Fibroblast of lung (primary cell): Measurements from ENCODE around the gene RAPGEF3. TPM values are rescaled to one million over a fixed set of nuclear protein-coding genes. Genes with fewer than 3 reads are reported as not detected.

Experiments used
- DNase-seq, 2 donors: peaks; one replicate each; pipeline versions ENCODE4 v3.0.0 to v3.0.0-alpha.2; 2010; ENCODE audit warnings: low read depth in 2 of 2
- H2AFZ ChIP-seq: 2 replicates; pipeline ENCODE4 v1.5.1; 2012; ENCODE audit warnings: low read length, control low read depth, inconsistent platforms
- H3K27ac ChIP-seq: 2 replicates; pipeline ENCODE4 v1.5.1; 2011; ENCODE audit warnings: low read length, control low read depth; ENCODE audit not compliant: insufficient read depth
- H3K27me3 ChIP-seq: 2 replicates; pipeline ENCODE4 v1.5.1; 2011; ENCODE audit warnings: mild to moderate bottlenecking, low read length; ENCODE audit not compliant: control insufficient read depth, insufficient read depth
- H3K36me3 ChIP-seq: 2 replicates; pipeline ENCODE4 v1.5.1; 2011; ENCODE audit warnings: low read length; ENCODE audit not compliant: control insufficient read depth, insufficient read depth
- H3K4me1 ChIP-seq: 2 replicates; pipeline ENCODE4 v1.5.1; 2011; ENCODE audit warnings: low read length; ENCODE audit not compliant: control insufficient read depth, insufficient read depth; ENCODE audit errors: extremely low read depth
- H3K4me2 ChIP-seq: 2 replicates; pipeline ENCODE4 v1.5.1; 2011; ENCODE audit warnings: low read length, control low read depth; ENCODE audit not compliant: insufficient read depth; ENCODE audit errors: extremely low read depth
- H3K4me3 ChIP-seq, 4 experiments: fragments of 200-600 bp in 1 of 4; sonication (generic) in 1 of 4; replicated peaks in 1 of 4; 2 replicates each; pipeline ENCODE4 v1.5.1; 2011 to 2016; ENCODE audit warnings: low read length in 4 of 4, low read depth in 3 of 4, mild to moderate bottlenecking in 3 of 4, control low read depth in 2 of 4, inconsistent platforms in 1 of 4, mixed read lengths in 1 of 4; ENCODE audit not compliant: insufficient read depth in 1 of 4; ENCODE audit errors: control extremely low read depth in 1 of 4
- H3K79me2 ChIP-seq: 2 replicates; pipeline ENCODE4 v1.5.1; 2012; ENCODE audit warnings: mild to moderate bottlenecking, low read length, inconsistent platforms; ENCODE audit not compliant: control insufficient read depth, insufficient read depth
- H3K9ac ChIP-seq: 2 replicates; pipeline ENCODE4 v1.5.1; 2011; ENCODE audit warnings: mild to moderate bottlenecking, low read length, control low read depth; ENCODE audit not compliant: insufficient read depth
- H3K9me3 ChIP-seq: 2 replicates; pipeline ENCODE4 v1.5.1; 2012; ENCODE audit warnings: low read depth, low read length; ENCODE audit not compliant: control insufficient read depth, insufficient read depth
- H4K20me1 ChIP-seq: 2 replicates; pipeline ENCODE4 v1.5.1; 2011; ENCODE audit warnings: low read length; ENCODE audit not compliant: control insufficient read depth, insufficient read depth; ENCODE audit errors: extremely low read depth
- CTCF ChIP-seq, 2 donors: IDR thresholded peaks in 1 of 2; conservative IDR thresholded peaks in 1 of 2; 1 replicate in 1 of 2; 2 replicates in 1 of 2; pipeline ENCODE4 v1.5.1; 2011 to 2012; ENCODE audit warnings: low read length in 2 of 2, control low read depth in 1 of 2, inconsistent platforms in 1 of 2, low read depth in 1 of 2, mild to moderate bottlenecking in 1 of 2
- EZH2 ChIP-seq: IDR thresholded peaks from 2 replicates; pipeline ENCODE4 v1.5.1; 2012; ENCODE audit warnings: low read length, control low read depth, mild to moderate bottlenecking; ENCODE audit errors: missing control alignments
- polyA plus RNA-seq, 2 donors: library from polyadenylated mRNA; depleted of rRNA in 1 of 2; stranded (reverse) in 1 of 2; unstranded in 1 of 2; fragments of >200 nt; gene quantifications; 2 replicates each; pipeline ENCODE4 v1.2.1, GENCODE V29; 2011 to 2012; ENCODE audit warnings: missing spikeins in 1 of 2
- total RNA-seq: library from RNA; depleted of rRNA; stranded (reverse); fragments of >200 nt; gene quantifications from 2 replicates; pipeline ENCODE4 v1.2.1, GENCODE V29; 2014

Gene RAPGEF3
- total and polyA plus RNA-seq, 2 donors (not counting 1 experiment from before 2014, with no cell fraction given) = 0.83 to 2.8 TPM

- no peak overlapping the region for H3K4me3 ChIP-seq
- H4K20me1 ChIP-seq = no peaks in the 10 kb centered on the region
- H2AFZ ChIP-seq = no peak overlapping the region
- H3K4me2 ChIP-seq = no peak overlapping the region
- H3K79me2 ChIP-seq = no peaks in the 10 kb centered on the region
- peaks cover 13% of the 10 kb centered on the region for H3K4me1 ChIP-seq
- peak; percentile 27 to 49 for DNase-seq
- H3K9ac ChIP-seq = no peak overlapping the region
- no peaks in the 10 kb centered on the region for H3K36me3 ChIP-seq
- no peaks in the 10 kb centered on the region for H3K27me3 ChIP-seq
- H3K27ac ChIP-seq = peak overlapping the region; percentile 1
- no peaks in the 10 kb centered on the region for H3K9me3 ChIP-seq
- TF ChIP-seq EZH2 (no peak), CTCF (conservative IDR thresholded peaks at IDR 0.05 in 1 of 2, IDR thresholded peaks at IDR 0.05 in 1 of 2; ENCODE audit: low read depth in 1 of 2, low read length in 2 of 2) (no peak)
Observed at GRCh38 chr12:47776471-47777143, 17.9 kb upstream of the RAPGEF3 start.

- H3K4me2 ChIP-seq = no peak overlapping the region
- no peak overlapping the region for H2AFZ ChIP-seq
- no peak overlapping the region for H3K27ac ChIP-seq
- peaks cover 13% of the 10 kb centered on the region for H3K4me1 ChIP-seq
- no peaks in the 10 kb centered on the region for H4K20me1 ChIP-seq
- H3K9ac ChIP-seq = no peak overlapping the region
- peak; percentile 23 to 50 for DNase-seq
- no peak for TF ChIP-seq EZH2
- TF ChIP-seq CTCF (conservative IDR thresholded peaks at IDR 0.05 in 1 of 2, IDR thresholded peaks at IDR 0.05 in 1 of 2; ENCODE audit: low read depth in 1 of 2, low read length in 2 of 2) = no peak
- H3K9me3 ChIP-seq = no peaks in the 10 kb centered on the region
- H3K36me3 ChIP-seq = no peaks in the 10 kb centered on the region
- peak overlapping the region in 1 of 4 experiments; percentile 7 for H3K4me3 ChIP-seq
- H3K79me2 ChIP-seq = no peaks in the 10 kb centered on the region
- H3K27me3 ChIP-seq = no peaks in the 10 kb centered on the region
Observed at GRCh38 chr12:47775100-47775911, 16.6 kb upstream of the RAPGEF3 start.

- Histone ChIP-seq H3K27ac (no peak overlapping the region), H3K9ac (no peak overlapping the region), H2AFZ (no peak overlapping the region), H3K36me3 (no peaks in the 10 kb centered on the region), H3K9me3 (no peaks in the 10 kb centered on the region), H3K4me2 (no peak overlapping the region), H4K20me1 (no peaks in the 10 kb centered on the region), H3K4me1 (peaks cover 13% of the 10 kb centered on the region), H3K27me3 (no peaks in the 10 kb centered on the region), H3K79me2 (no peaks in the 10 kb centered on the region), H3K4me3 (no peak overlapping the region)
- TF ChIP-seq EZH2 = no peak
- TF ChIP-seq CTCF (conservative IDR thresholded peaks at IDR 0.05 in 1 of 2, IDR thresholded peaks at IDR 0.05 in 1 of 2; ENCODE audit: low read depth in 1 of 2, low read length in 2 of 2) = no peak
- no peak for DNase-seq
Observed at GRCh38 chr12:47774663-47775062, 16.0 kb upstream of the RAPGEF3 start.
